Measurements from ENCODE around the gene ZFYVE21.

The ZFYVE21 gene

DNA sequence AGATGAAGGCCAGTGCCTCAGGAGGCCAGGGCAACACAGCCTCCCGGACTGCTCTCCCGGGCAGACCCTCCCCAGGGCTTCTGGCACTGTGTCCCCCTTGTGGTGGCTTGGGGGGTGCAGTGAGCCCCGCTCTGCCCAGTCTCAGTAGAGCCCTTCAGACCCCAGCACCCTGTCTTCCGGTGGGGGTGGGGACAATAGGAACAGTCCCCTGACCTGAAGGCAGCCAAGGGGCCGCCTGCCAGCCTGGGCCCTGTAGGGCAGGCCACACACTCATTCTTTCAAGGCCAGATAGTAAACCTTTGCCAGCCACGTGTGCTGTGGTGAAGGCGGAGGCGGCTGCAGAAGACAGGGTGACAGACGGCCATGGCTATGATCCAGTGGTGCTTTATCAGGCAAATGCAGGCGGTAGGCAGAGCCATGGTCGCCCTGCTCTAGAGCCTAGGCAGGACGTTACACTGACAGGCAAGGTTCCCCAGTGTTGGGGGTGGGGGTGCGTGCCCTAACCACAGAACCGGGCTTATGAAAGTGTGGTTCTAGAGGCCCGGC, 15.0 kb downstream of the ZFYVE21 start:
- H3K36me3 ChIP-seq (ENCODE audit: control insufficient read depth, insufficient read depth, low read length): no peaks in the 10 kb centered on the region
- no peak overlapping the region for H3K4me2 ChIP-seq (ENCODE audit: low read length)
- no peaks in the 10 kb centered on the region for H3K9me3 ChIP-seq (ENCODE audit: control insufficient read depth, low read length)
- no peaks in the 10 kb centered on the region for H3K27me3 ChIP-seq (ENCODE audit: control insufficient read depth, insufficient read depth, low read length)
- H2AFZ ChIP-seq: no peak overlapping the region
- peaks cover 5% of the 10 kb centered on the region for H3K4me1 ChIP-seq
- H3K27ac ChIP-seq: no peak overlapping the region
- H3K79me2 ChIP-seq: no peaks in the 10 kb centered on the region
- H3K4me3 ChIP-seq (ENCODE audit: low read depth, low read length): no peak overlapping the region
- no peak overlapping the region for H3K9ac ChIP-seq
- TF ChIP-seq, protein P1, sequence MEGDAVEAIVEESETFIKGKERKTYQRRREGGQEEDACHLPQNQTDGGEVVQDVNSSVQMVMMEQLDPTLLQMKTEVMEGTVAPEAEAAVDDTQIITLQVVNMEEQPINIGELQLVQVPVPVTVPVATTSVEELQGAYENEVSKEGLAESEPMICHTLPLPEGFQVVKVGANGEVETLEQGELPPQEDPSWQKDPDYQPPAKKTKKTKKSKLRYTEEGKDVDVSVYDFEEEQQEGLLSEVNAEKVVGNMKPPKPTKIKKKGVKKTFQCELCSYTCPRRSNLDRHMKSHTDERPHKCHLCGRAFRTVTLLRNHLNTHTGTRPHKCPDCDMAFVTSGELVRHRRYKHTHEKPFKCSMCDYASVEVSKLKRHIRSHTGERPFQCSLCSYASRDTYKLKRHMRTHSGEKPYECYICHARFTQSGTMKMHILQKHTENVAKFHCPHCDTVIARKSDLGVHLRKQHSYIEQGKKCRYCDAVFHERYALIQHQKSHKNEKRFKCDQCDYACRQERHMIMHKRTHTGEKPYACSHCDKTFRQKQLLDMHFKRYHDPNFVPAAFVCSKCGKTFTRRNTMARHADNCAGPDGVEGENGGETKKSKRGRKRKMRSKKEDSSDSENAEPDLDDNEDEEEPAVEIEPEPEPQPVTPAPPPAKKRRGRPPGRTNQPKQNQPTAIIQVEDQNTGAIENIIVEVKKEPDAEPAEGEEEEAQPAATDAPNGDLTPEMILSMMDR (IDR thresholded peaks at IDR 0.05): no peak

DNA sequence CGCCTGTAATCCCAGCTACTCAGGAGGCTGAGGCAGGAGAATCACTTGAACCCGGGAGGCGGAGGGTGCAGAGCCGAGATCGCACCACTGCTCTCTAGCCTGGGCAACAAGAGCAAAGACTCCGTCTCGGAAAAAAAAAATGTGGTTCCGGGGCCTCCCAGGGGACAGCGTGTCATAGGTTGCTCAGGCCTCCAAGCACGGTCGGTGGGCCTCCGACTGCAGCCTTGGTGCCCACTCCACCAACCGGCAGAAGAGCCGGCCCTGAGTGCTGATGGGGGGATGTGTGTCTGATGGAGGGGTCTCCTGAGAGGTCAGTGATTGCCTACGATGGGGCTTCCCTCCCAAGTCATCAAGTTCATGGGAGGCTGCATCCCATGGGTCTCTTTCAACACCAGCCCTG, 15.9 kb downstream of the ZFYVE21 start:
- Histone ChIP-seq H2AFZ (no peak overlapping the region), H3K27ac (no peak overlapping the region), H3K27me3 (ENCODE audit: control insufficient read depth, insufficient read depth, low read length) (no peaks in the 10 kb centered on the region), H3K9ac (no peak overlapping the region), H3K79me2 (no peaks in the 10 kb centered on the region), H3K9me3 (ENCODE audit: control insufficient read depth, low read length) (no peaks in the 10 kb centered on the region), H3K4me2 (ENCODE audit: low read length) (no peak overlapping the region), H3K36me3 (ENCODE audit: control insufficient read depth, insufficient read depth, low read length) (no peaks in the 10 kb centered on the region), H3K4me3 (ENCODE audit: low read depth, low read length) (no peak overlapping the region), H3K4me1 (peaks cover 5% of the 10 kb centered on the region)
- TF ChIP-seq, protein P1 (IDR thresholded peaks at IDR 0.05): no peak

DNA sequence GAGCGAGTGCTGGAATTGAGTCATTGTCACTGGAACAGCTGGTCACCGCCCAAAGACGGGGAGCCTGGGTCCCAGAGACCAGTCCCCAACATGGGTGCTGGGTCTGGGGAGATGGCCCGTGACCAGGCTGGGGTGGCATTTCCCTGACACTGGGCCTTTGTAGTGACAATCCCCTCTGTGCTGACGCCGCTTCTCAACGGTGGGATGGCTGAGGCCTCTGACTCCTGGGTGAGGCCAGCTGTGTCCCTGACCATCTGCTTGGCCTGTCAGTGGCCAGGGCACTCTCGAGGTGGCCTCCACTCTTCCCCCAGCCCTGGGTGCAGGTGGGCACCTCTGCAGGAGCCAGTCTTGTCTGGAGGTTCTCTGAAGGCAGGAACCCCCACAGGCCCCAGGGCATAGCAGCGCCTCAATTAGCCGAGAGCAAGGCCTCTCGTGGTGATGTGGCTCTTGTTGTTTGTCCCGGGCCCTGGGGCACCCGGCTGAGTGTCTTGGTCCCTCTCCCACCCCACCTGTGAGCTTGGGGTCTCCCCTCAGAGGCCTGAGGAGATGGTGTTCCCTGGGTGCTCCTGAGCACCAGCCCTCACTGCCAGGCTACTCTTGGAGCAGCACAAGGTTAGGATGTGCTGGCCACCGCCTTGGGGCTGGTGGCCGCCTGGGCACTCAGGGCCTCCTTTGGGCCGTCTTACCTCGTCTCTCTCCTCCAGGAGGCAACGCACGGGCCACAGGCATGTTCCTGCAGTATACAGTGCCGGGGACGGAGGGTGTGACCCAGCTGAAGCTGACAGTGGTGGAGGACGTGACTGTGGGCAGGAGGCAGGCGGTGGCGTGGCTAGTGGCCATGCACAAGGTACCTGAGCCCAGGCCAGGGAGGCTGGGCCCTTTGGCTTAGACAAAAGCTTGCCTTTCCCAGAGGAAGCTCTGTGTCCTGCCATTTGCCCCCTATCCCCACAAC, 16.6 kb downstream of the ZFYVE21 start:
- no peaks in the 10 kb centered on the region for H3K36me3 ChIP-seq (ENCODE audit: control insufficient read depth, insufficient read depth, low read length)
- H3K9ac ChIP-seq: no peak overlapping the region
- no peak overlapping the region for H3K4me3 ChIP-seq (ENCODE audit: low read depth, low read length)
- H2AFZ ChIP-seq: no peak overlapping the region
- no peaks in the 10 kb centered on the region for H3K9me3 ChIP-seq (ENCODE audit: control insufficient read depth, low read length)
- H3K4me2 ChIP-seq (ENCODE audit: low read length): no peak overlapping the region
- no peaks in the 10 kb centered on the region for H3K27me3 ChIP-seq (ENCODE audit: control insufficient read depth, insufficient read depth, low read length)
- TF ChIP-seq, protein P1 (IDR thresholded peaks at IDR 0.05): no peak
- H3K4me1 ChIP-seq: peaks cover 5% of the 10 kb centered on the region
- H3K27ac ChIP-seq: no peak overlapping the region
- no peaks in the 10 kb centered on the region for H3K79me2 ChIP-seq

DNA sequence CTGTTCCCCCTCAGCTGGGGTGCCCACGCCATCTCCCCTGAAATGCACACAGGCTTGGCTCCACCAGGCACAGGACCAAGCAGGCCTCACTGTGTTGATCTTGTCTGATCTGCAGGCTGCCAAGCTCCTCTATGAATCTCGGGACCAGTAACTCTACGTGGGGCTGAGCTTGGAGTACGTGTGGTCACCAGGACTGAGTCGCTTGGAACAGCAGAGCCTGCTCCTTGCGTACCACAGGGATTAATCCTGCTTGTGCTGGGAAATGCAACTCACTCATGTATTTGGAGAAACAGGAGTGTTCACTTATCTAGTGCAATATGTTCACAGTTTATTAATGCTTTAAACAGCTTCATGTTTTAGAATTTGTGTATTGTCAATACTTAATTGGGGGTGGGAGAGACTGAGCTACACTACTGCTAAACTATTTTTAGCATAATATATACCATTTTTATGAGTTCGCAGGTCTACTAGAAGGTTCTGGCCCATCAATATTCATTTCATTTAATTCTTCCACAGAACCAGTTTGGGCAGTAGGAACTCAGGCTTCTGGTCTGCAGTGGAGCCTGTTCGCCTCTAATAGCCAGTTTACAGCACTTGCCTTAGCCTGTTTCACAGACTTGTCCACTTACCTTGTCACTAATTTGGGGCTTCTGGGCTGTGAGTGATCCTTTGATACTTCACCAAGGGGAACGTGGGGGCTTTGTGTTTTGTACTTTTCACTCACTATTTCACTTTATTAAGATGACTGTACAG, 17.4 kb downstream of the ZFYVE21 start:
- no peak overlapping the region for H2AFZ ChIP-seq
- H3K27ac ChIP-seq: no peak overlapping the region
- H3K79me2 ChIP-seq: no peaks in the 10 kb centered on the region
- peaks cover 5% of the 10 kb centered on the region for H3K4me1 ChIP-seq
- H3K4me2 ChIP-seq (ENCODE audit: low read length): no peak overlapping the region
- TF ChIP-seq, protein P1 (IDR thresholded peaks at IDR 0.05): no peak
- H3K36me3 ChIP-seq (ENCODE audit: control insufficient read depth, insufficient read depth, low read length): no peaks in the 10 kb centered on the region
- no peaks in the 10 kb centered on the region for H3K27me3 ChIP-seq (ENCODE audit: control insufficient read depth, insufficient read depth, low read length)
- H3K4me3 ChIP-seq (ENCODE audit: low read depth, low read length): no peak overlapping the region
- H3K9ac ChIP-seq: no peak overlapping the region
- no peaks in the 10 kb centered on the region for H3K9me3 ChIP-seq (ENCODE audit: control insufficient read depth, low read length)

All from parathyroid adenoma (tissue), 2 donors.